HG03460 (cell line): ENCODE results near the gene TSPAN11.

Experiments used
- ATAC-seq: cut with Tn5 transposase; IDR thresholded peaks from one replicate; pipeline ENCODE4 v1.9.1; 2021; ENCODE audit not compliant: unreplicated experiment

Gene TSPAN11

GRCh38 chr12:30959110-30959710 is 32.7 kb downstream of the TSPAN11 start:
- no peak for ATAC-seq

- ATAC-seq, result no peak
These were observed 33.2 kb downstream of the TSPAN11 start for GRCh38 chr12:30959778-30960177.

- ATAC-seq, result no peak
These were observed 34.5 kb downstream of the TSPAN11 start for GRCh38 chr12:30961030-30961429.

- ATAC-seq, result no peak
These were observed 35.5 kb downstream of the TSPAN11 start for GRCh38 chr12:30962047-30962446.

GRCh38 chr12:30963709-30964564 is 37.4 kb downstream of the TSPAN11 start:
- no peak for ATAC-seq

GRCh38 chr12:30964896-30965612 is 38.5 kb downstream of the TSPAN11 start:
- no peak for ATAC-seq

- ATAC-seq, result no peak
These were observed 39.1 kb downstream of the TSPAN11 start for GRCh38 chr12:30965613-30965985.

- no peak for ATAC-seq
These were observed 40.5 kb downstream of the TSPAN11 start for GRCh38 chr12:30967026-30967425.

- no peak for ATAC-seq
These were observed 41.7 kb downstream of the TSPAN11 start for GRCh38 chr12:30968211-30968610.

GRCh38 chr12:30969006-30969405 is 42.5 kb downstream of the TSPAN11 start:
- ATAC-seq, result no peak

GRCh38 chr12:30969606-30970395 is 43.3 kb downstream of the TSPAN11 start:
- no peak for ATAC-seq

GRCh38 chr12:30970559-30971197 is 44.1 kb downstream of the TSPAN11 start:
- no peak for ATAC-seq

GRCh38 chr12:30972035-30972434 is 45.5 kb downstream of the TSPAN11 start:
- no peak for ATAC-seq

GRCh38 chr12:30973175-30973574 is 46.6 kb downstream of the TSPAN11 start:
- no peak for ATAC-seq

GRCh38 chr12:30973830-30974229 is 47.3 kb downstream of the TSPAN11 start:
- ATAC-seq, result no peak

GRCh38 chr12:30974746-30975500 is 48.4 kb downstream of the TSPAN11 start:
- ATAC-seq, result no peak

GRCh38 chr12:30975581-30975980 is 49.0 kb downstream of the TSPAN11 start:
- no peak for ATAC-seq

- ATAC-seq, result no peak
These were observed 49.7 kb downstream of the TSPAN11 start for GRCh38 chr12:30976206-30976605.

- no peak for ATAC-seq
These were observed 50.6 kb downstream of the TSPAN11 start for GRCh38 chr12:30977124-30977523.
